ENCODE measurements around the gene FYN. TPM values are rescaled to one million over a fixed set of nuclear protein-coding genes. Genes with fewer than 3 reads are reported as not detected.

FYN gene
- total RNA-seq, 1 experiment from 2014 or later = 7.2 TPM

DNA sequence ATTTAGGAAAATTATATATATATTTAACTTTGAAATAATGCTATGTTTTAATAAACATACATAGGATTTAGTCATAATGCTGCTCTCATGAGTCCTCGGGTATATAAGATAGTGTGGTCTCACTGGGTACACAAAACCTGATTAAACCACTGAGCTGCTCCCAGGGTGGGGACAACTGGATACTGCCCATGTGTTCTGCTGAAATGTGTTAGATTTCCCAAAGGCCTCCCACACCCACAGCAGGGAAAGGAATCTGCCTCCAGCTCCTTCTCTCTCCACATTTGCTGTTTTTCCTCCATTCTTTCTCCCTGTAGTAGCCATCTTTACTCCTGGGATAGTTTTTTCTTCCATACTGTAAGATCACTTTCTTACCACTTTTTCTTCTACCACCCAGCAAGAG is 198.4 kb downstream of the FYN start:
- H3K27me3 ChIP-seq (replicated peaks; ENCODE audit: control insufficient read depth, insufficient read depth, low read length) = no peaks in the 10 kb centered on the region
- Mint-ChIP-seq H3K27me3 (ENCODE audit: insufficient read depth, unreplicated experiment) (no peaks in the 10 kb centered on the region), H3K4me3 (ENCODE audit: unreplicated experiment) (no peak overlapping the region)

GRCh38 chr6:111674413-111674812 is 198.8 kb downstream of the FYN start:
- no peaks in the 10 kb centered on the region for H3K9me3 Mint-ChIP-seq (ENCODE audit: unreplicated experiment)
- Histone ChIP-seq H3K36me3 (ENCODE audit: control insufficient read depth, insufficient read depth, low read length) (no peaks in the 10 kb centered on the region), H3K9me3 (no peaks in the 10 kb centered on the region), H3K27me3 (replicated peaks; ENCODE audit: control insufficient read depth, insufficient read depth, low read length) (no peaks in the 10 kb centered on the region), H3K4me1 (peaks cover 31% of the 10 kb centered on the region), H3K4me3 (ENCODE audit: low read depth, low read length) (no peak overlapping the region)
- H3K27me3 Mint-ChIP-seq (ENCODE audit: insufficient read depth, unreplicated experiment) = no peaks in the 10 kb centered on the region
- no peak for DNase-seq
- no peak overlapping the region for H3K27ac Mint-ChIP-seq (ENCODE audit: unreplicated experiment)
- no peak overlapping the region for H3K4me3 Mint-ChIP-seq (ENCODE audit: unreplicated experiment)
- peaks cover 24% of the 10 kb centered on the region for H3K4me1 Mint-ChIP-seq (ENCODE audit: low read depth, unreplicated experiment)
- no peaks in the 10 kb centered on the region for H3K36me3 Mint-ChIP-seq (ENCODE audit: insufficient read depth, unreplicated experiment)
- TF ChIP-seq, protein P1, sequence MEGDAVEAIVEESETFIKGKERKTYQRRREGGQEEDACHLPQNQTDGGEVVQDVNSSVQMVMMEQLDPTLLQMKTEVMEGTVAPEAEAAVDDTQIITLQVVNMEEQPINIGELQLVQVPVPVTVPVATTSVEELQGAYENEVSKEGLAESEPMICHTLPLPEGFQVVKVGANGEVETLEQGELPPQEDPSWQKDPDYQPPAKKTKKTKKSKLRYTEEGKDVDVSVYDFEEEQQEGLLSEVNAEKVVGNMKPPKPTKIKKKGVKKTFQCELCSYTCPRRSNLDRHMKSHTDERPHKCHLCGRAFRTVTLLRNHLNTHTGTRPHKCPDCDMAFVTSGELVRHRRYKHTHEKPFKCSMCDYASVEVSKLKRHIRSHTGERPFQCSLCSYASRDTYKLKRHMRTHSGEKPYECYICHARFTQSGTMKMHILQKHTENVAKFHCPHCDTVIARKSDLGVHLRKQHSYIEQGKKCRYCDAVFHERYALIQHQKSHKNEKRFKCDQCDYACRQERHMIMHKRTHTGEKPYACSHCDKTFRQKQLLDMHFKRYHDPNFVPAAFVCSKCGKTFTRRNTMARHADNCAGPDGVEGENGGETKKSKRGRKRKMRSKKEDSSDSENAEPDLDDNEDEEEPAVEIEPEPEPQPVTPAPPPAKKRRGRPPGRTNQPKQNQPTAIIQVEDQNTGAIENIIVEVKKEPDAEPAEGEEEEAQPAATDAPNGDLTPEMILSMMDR (IDR thresholded peaks at IDR 0.05; ENCODE audit: insufficient read depth in 1 of 2, low read depth in 1 of 2, low read length in 1 of 2, severe bottlenecking in 1 of 2, unreplicated experiment in 1 of 2) = no peak
- CTCF ChIA-PET = no interaction called here
- POLR2A ChIA-PET = no interaction called here
- no TSS peak for BruUV-seq (replicated peaks)
- intact Hi-C loops (cut with micrococcal nuclease; ENCODE audit: unreplicated experiment) = no loop called here

More for the DNA sequence above, 198.4 kb downstream of the FYN start:
- TF ChIP-seq, protein P1 (IDR thresholded peaks at IDR 0.05; ENCODE audit: insufficient read depth in 1 of 2, low read depth in 1 of 2, low read length in 1 of 2, severe bottlenecking in 1 of 2, unreplicated experiment in 1 of 2) = no peak
- DNase-seq = no peak
- ChIA-PET CTCF (no interaction called here), POLR2A (no interaction called here)
- no peaks in the 10 kb centered on the region for H3K36me3 ChIP-seq (ENCODE audit: control insufficient read depth, insufficient read depth, low read length)
- no peak overlapping the region for H3K4me3 ChIP-seq (ENCODE audit: low read depth, low read length)
- no peaks in the 10 kb centered on the region for H3K9me3 ChIP-seq
- Mint-ChIP-seq H3K27ac (ENCODE audit: unreplicated experiment) (no peak overlapping the region), H3K36me3 (ENCODE audit: insufficient read depth, unreplicated experiment) (no peaks in the 10 kb centered on the region), H3K4me1 (ENCODE audit: low read depth, unreplicated experiment) (peaks cover 21% of the 10 kb centered on the region), H3K9me3 (ENCODE audit: unreplicated experiment) (no peaks in the 10 kb centered on the region)
- H3K4me1 ChIP-seq = peaks cover 31% of the 10 kb centered on the region
- BruUV-seq (replicated peaks) = no TSS peak
- intact Hi-C loops (cut with micrococcal nuclease; ENCODE audit: unreplicated experiment) = no loop called here

DNA sequence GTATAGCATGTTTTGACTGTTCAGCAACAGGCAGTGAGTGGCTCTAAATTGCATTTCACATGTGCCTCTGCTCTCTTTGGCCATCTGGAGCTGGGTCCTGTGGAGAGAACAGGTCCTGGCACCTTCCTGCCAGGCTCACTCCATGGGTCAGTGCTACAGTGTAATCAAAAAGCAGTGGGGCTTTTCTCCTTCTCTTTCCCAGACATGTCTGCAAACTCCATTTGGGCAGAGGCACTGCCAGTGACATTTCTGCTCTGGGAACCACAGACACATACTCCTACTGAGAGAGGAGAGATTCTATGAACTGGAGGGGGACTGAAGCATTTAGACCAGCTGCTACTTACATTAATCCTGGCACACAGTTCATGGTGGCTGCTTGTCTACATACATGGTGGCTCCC is 199.3 kb downstream of the FYN start:
- Mint-ChIP-seq H3K27ac (ENCODE audit: unreplicated experiment) (no peak overlapping the region), H3K9me3 (ENCODE audit: unreplicated experiment) (no peaks in the 10 kb centered on the region), H3K4me1 (ENCODE audit: low read depth, unreplicated experiment) (peaks cover 20% of the 10 kb centered on the region), H3K4me3 (ENCODE audit: unreplicated experiment) (no peak overlapping the region), H3K36me3 (ENCODE audit: insufficient read depth, unreplicated experiment) (no peaks in the 10 kb centered on the region), H3K27me3 (ENCODE audit: insufficient read depth, unreplicated experiment) (no peaks in the 10 kb centered on the region)
- peaks cover 31% of the 10 kb centered on the region for H3K4me1 ChIP-seq
- H3K36me3 ChIP-seq (ENCODE audit: control insufficient read depth, insufficient read depth, low read length) = no peaks in the 10 kb centered on the region
- no peaks in the 10 kb centered on the region for H3K27me3 ChIP-seq (replicated peaks; ENCODE audit: control insufficient read depth, insufficient read depth, low read length)
- H3K9me3 ChIP-seq = no peaks in the 10 kb centered on the region
- POLR2A ChIA-PET = no interaction called here
- CTCF ChIA-PET = interaction anchor here (0.6 kb wide), 1 partner anchor 477 kb away, joined by 3 read pairs; no protein-coding TSS in a partner anchor
- H3K4me3 ChIP-seq (ENCODE audit: low read depth, low read length) = no peak overlapping the region
- intact Hi-C loops (cut with micrococcal nuclease; ENCODE audit: unreplicated experiment) = no loop called here
- DNase-seq = no peak
- TF ChIP-seq, protein P1 (IDR thresholded peaks at IDR 0.05; ENCODE audit: insufficient read depth in 1 of 2, low read depth in 1 of 2, low read length in 1 of 2, severe bottlenecking in 1 of 2, unreplicated experiment in 1 of 2) = no peak
- BruUV-seq (replicated peaks) = no TSS peak
